Neutrophil (primary cell): Measurements from ENCODE around the gene SLC39A11.

Experiments used
- H3K27ac ChIP-seq: fragments of 200-600 bp; sonication (generic); 2 replicates; pipeline ENCODE4 v1.5.1; 2016; ENCODE audit warnings: mild to moderate bottlenecking, moderate library complexity
- H3K27me3 ChIP-seq: fragments of 200-600 bp; sonication (generic); 2 replicates; pipeline ENCODE4 v1.6.0; 2016; ENCODE audit warnings: mild to moderate bottlenecking
- H3K36me3 ChIP-seq: fragments of 200-600 bp; sonication (generic); 2 replicates; pipeline ENCODE4 v1.5.1; 2017
- H3K4me1 ChIP-seq, 2 experiments: fragments of 200-600 bp in 1 of 2; sonication (generic) in 1 of 2; 1 replicate in 1 of 2; 2 replicates in 1 of 2; pipeline versions ENCODE4 v1.5.1 to v1.6.1; 2013 to 2016; ENCODE audit warnings: low read depth in 1 of 2, low read length in 1 of 2, mild to moderate bottlenecking in 1 of 2, moderate library complexity in 1 of 2; ENCODE audit not compliant: control insufficient read depth in 1 of 2, insufficient read depth in 1 of 2
- H3K4me3 ChIP-seq, 2 experiments: fragments of 200-600 bp in 1 of 2; sonication (generic) in 1 of 2; 1 replicate in 1 of 2; 2 replicates in 1 of 2; pipeline ENCODE4 v1.5.1; 2013 to 2016; ENCODE audit warnings: low read depth in 1 of 2, low read length in 1 of 2, mild to moderate bottlenecking in 1 of 2, moderate library complexity in 1 of 2
- H3K9me3 ChIP-seq: fragments of 200-600 bp; sonication (generic); 2 replicates; pipeline ENCODE4 v1.5.1; 2016
- CTCF ChIP-seq: fragments of 200-600 bp; sonication (generic); IDR thresholded peaks from 2 replicates; pipeline ENCODE4 v1.5.1; 2016; ENCODE audit warnings: antibody characterized with exemption

Gene SLC39A11

GRCh38 chr17:72747501-72747900 is 345.0 kb downstream of the SLC39A11 start:
- Histone ChIP-seq H3K36me3 (peaks cover 6% of the 10 kb centered on the region), H3K9me3 (no peaks in the 10 kb centered on the region), H3K27me3 (no peaks in the 10 kb centered on the region), H3K27ac (no peak overlapping the region), H3K4me1 (no peaks in the 10 kb centered on the region), H3K4me3 (no peak overlapping the region)
- no peak for TF ChIP-seq CTCF

- H3K4me1 ChIP-seq, result no peaks in the 10 kb centered on the region
- no peak overlapping the region for H3K27ac ChIP-seq
- no peak overlapping the region for H3K4me3 ChIP-seq
- H3K9me3 ChIP-seq, result no peaks in the 10 kb centered on the region
- H3K27me3 ChIP-seq, result no peaks in the 10 kb centered on the region
- H3K36me3 ChIP-seq, result peaks cover 6% of the 10 kb centered on the region
- TF ChIP-seq CTCF, result no peak
These were observed 347.2 kb downstream of the SLC39A11 start for GRCh38 chr17:72745241-72745640.

- H3K4me1 ChIP-seq, result no peaks in the 10 kb centered on the region
- H3K4me3 ChIP-seq, result no peak overlapping the region
- H3K27ac ChIP-seq, result no peak overlapping the region
- no peaks in the 10 kb centered on the region for H3K27me3 ChIP-seq
- TF ChIP-seq CTCF, result no peak
- H3K9me3 ChIP-seq, result no peaks in the 10 kb centered on the region
- peaks cover 14% of the 10 kb centered on the region for H3K36me3 ChIP-seq
These were observed 349.4 kb downstream of the SLC39A11 start for GRCh38 chr17:72743037-72743467.

- Histone ChIP-seq H3K36me3 (peaks cover 50% of the 10 kb centered on the region), H3K4me3 (no peak overlapping the region), H3K9me3 (no peaks in the 10 kb centered on the region), H3K27me3 (no peaks in the 10 kb centered on the region), H3K4me1 (no peaks in the 10 kb centered on the region), H3K27ac (no peak overlapping the region)
- TF ChIP-seq CTCF, result no peak
These were observed 355.3 kb downstream of the SLC39A11 start for GRCh38 chr17:72737151-72737690.

- Histone ChIP-seq H3K9me3 (no peaks in the 10 kb centered on the region), H3K27ac (no peak overlapping the region), H3K4me3 (no peak overlapping the region), H3K36me3 (peaks cover 55% of the 10 kb centered on the region), H3K27me3 (no peaks in the 10 kb centered on the region), H3K4me1 (no peaks in the 10 kb centered on the region)
- TF ChIP-seq CTCF, result no peak
These were observed 356.9 kb downstream of the SLC39A11 start for GRCh38 chr17:72735592-72735991.

GRCh38 chr17:72735048-72735447 is 357.4 kb downstream of the SLC39A11 start:
- no peak overlapping the region for H3K4me3 ChIP-seq
- H3K4me1 ChIP-seq, result no peaks in the 10 kb centered on the region
- H3K9me3 ChIP-seq, result no peaks in the 10 kb centered on the region
- H3K27ac ChIP-seq, result no peak overlapping the region
- no peak for TF ChIP-seq CTCF
- peaks cover 55% of the 10 kb centered on the region for H3K36me3 ChIP-seq
- H3K27me3 ChIP-seq, result no peaks in the 10 kb centered on the region
